GM21786 (cell line): ENCODE measurements around the gene FXR1.
"Not testable (repeated sequence)": the region's sequence is repeated elsewhere in the genome, so short reads cannot be mapped to it uniquely, and the experiment has no call there.

Experiments
- ATAC-seq: cut with Tn5 transposase; IDR thresholded peaks from one replicate; pipeline ENCODE4 v1.9.1; 2021; ENCODE audit not compliant: unreplicated experiment

FXR1 gene

DNA sequence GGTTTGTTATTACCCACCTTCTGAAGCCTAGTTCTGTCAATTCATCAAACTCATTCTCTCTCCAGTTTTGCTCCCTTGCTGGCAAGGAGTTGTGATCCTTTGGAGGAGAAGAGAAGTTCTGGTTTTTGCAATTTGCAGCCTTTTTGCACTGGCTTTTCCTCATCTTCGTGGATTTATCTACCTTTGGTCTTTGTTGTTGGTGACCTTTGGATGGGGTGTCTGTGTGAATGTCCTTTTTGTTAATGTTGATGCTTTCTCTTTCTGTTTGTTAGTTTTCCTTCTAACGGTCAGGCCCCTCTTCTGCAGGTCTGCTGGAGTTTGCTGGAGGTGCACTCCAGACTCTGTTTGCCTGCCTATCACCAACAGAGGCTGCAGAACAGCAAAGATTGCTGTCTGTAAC lies 91.0 kb downstream of the FXR1 start:
- not testable (repeated sequence) for ATAC-seq

- no peak for ATAC-seq
Observed at GRCh38 chr3:181006541-181006940, 94.1 kb downstream of the FXR1 start.

- no peak for ATAC-seq
Observed at GRCh38 chr3:181007262-181007661, 94.8 kb downstream of the FXR1 start.

GRCh38 chr3:181008796-181009195 lies 96.3 kb downstream of the FXR1 start:
- no peak for ATAC-seq

DNA sequence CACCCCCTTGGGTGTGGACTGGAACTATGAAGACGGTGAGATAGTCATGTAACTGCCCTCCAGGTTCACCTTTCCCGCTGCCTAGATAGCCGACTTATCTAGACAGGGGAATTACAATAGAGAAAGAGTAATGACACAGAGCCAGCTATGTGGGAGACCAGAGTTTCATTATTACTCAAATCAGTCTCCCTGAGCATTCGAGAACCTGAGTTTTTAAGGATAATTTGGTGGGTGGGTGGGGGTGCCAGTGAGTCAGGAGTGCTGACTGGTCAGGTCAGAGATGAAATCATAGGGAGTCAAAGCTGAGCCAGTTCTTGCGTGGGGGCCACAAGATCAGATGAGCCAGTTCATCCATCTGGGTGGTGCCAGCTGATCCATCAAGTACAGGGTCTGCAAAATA lies 96.8 kb downstream of the FXR1 start:
- ATAC-seq = no peak

DNA sequence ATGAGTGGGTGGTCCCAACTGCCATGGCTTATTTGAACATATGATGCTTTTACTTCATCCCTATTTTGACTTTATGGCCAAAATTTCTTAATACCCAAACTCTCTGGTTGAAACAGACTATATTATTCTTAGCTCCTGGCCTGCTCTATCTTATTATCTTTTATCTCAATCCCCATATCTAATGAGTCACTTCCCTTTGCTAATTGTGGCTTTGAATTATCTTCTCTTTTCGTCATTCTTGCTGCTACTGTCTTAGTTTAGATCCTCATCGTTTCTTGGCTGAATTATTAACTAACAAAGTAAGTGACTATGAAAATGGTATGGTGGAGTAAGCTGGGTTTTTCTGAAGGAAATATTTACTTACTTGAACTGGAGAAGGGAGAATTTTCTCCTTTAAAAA lies 105.2 kb downstream of the FXR1 start:
- ATAC-seq = no peak

DNA sequence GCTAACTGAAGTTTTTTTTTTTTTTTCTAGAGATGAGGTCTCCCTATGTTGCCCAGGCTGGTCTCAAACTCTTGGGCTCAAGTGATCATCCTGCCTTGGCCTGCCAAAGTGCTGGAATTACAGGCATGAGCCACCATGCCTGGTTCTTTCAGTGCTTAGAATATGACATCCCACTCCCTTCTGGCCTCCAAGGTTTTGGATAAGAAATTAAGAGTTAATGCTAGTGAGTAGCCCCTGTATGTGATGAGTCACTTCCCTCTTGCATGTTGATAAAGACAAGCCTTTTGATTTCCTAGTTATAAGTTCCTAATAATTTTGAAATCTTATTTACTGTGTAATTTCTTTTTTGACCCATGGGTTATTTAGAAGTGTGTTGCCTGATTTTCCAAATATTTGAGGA lies 112.7 kb downstream of the FXR1 start:
- no peak for ATAC-seq

DNA sequence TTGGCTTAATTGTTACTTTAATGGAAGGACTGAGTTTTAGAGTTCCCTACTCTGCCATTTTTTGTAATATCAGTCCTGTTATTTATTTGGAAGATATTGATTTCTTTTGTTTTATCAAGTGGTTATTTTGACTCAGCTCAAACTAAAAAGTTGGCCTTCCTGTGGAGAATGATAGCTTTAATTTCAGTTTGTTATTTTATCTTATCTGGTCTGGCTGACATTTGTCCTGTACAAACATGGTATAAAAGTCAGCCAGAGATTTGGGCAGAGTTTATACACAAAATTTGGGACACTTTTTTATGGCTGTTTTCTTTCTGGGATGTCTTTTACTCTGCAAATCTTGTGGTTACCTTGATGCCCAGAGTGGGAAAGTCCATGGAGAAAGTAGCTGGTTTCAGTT lies 118.5 kb downstream of the FXR1 start:
- ATAC-seq = no peak
